WTC11 (cell line): Measurements from ENCODE around the gene SLFN14. TPM values are rescaled to one million over a fixed set of nuclear protein-coding genes. Genes with fewer than 3 reads are reported as not detected.

ENCODE experiments used
- ATAC-seq: fragments of 200-7000 bp; cut with Tn5 transposase; 2 replicates; pipeline ENCODE4 v1.10.0; 2021; ENCODE audit warnings: mild to moderate bottlenecking, moderate library complexity
- CTCF ChIA-PET: fragments of 300-600 bp; sonication (Branson Sonifier 250); formaldehyde crosslinking; loops from one replicate; lab custom pipeline; 2021; ENCODE audit warnings: antibody characterized with exemption; lab: Charles Lee
- POLR2A ChIA-PET: fragments of 350-600 bp; sonication (Branson Sonifier 250); formaldehyde crosslinking; loops from one replicate; lab custom pipeline; 2021; ENCODE audit warnings: antibody characterized with exemption; lab: Charles Lee
- DNase-seq: peaks from one replicate; pipeline ENCODE4 v3.0.0; 2021; ENCODE audit warnings: low spot score
- H3K27ac Mint-ChIP-seq: 2 replicates; pipeline ENCODE4 v1.8.0; 2021; ENCODE audit warnings: mixed read lengths
- H3K27me3 Mint-ChIP-seq: 2 replicates; pipeline ENCODE4 v1.8.0; 2021; ENCODE audit warnings: low read depth, mild to moderate bottlenecking, moderate library complexity, mixed read lengths
- H3K36me3 Mint-ChIP-seq: 2 replicates; pipeline ENCODE4 v1.8.0; 2021; ENCODE audit warnings: mixed read lengths
- H3K4me1 Mint-ChIP-seq: 2 replicates; pipeline ENCODE4 v1.8.0; 2022; ENCODE audit warnings: mixed read lengths
- H3K4me3 Mint-ChIP-seq: 2 replicates; pipeline ENCODE4 v1.8.0; 2021; ENCODE audit warnings: mild to moderate bottlenecking, moderate library complexity, mixed read lengths
- H3K9me3 Mint-ChIP-seq: 2 replicates; pipeline ENCODE4 v1.8.0; 2021; ENCODE audit warnings: mixed read lengths
- CBFB ChIP-seq: sonication (generic); formaldehyde crosslinking; IDR thresholded peaks from 2 replicates; pipeline ENCODE4 v1.8.1; 2022; ENCODE audit warnings: mild to moderate bottlenecking, low read depth, missing genetic modification reagents
- CREM ChIP-seq: sonication (generic); formaldehyde crosslinking; IDR thresholded peaks from 2 replicates; pipeline ENCODE4 v1.8.1; 2022; ENCODE audit warnings: mild to moderate bottlenecking, missing genetic modification reagents, moderate library complexity
- FOXP1 ChIP-seq: sonication (generic); formaldehyde crosslinking; IDR thresholded peaks from 2 replicates; pipeline ENCODE4 v1.8.0; 2022; ENCODE audit warnings: missing genetic modification reagents, mild to moderate bottlenecking, moderate library complexity, borderline replicate concordance
- GTF2I ChIP-seq: fragments of 250-450 bp; sonication (Bioruptor Pico); conservative IDR thresholded peaks from 2 replicates; pipeline ENCODE4 v1.4.0; 2021; ENCODE audit warnings: mild to moderate bottlenecking
- IRF1 ChIP-seq: sonication (generic); formaldehyde crosslinking; IDR thresholded peaks from 2 replicates; pipeline ENCODE4 v1.8.0; 2023; ENCODE audit warnings: missing genetic modification reagents
- MLX ChIP-seq: sonication (generic); formaldehyde crosslinking; IDR thresholded peaks from 2 replicates; pipeline ENCODE4 v1.8.1; 2023; ENCODE audit warnings: mild to moderate bottlenecking, missing genetic modification reagents, moderate library complexity
- MYBL2 ChIP-seq: sonication (generic); formaldehyde crosslinking; IDR thresholded peaks from 2 replicates; pipeline ENCODE4 v1.8.1; 2023; ENCODE audit warnings: mild to moderate bottlenecking, moderate library complexity, missing genetic modification reagents
- RELA ChIP-seq: sonication (generic); formaldehyde crosslinking; IDR thresholded peaks from 2 replicates; pipeline ENCODE4 v1.8.1; 2022; ENCODE audit warnings: missing genetic modification reagents, mild to moderate bottlenecking, borderline replicate concordance
- SP1 ChIP-seq: sonication (generic); formaldehyde crosslinking; conservative IDR thresholded peaks from 2 replicates; pipeline ENCODE4 v1.8.1; 2022; ENCODE audit warnings: missing genetic modification reagents
- TP53 ChIP-seq: sonication (generic); formaldehyde crosslinking; IDR thresholded peaks from 2 replicates; pipeline ENCODE4 v1.8.1; 2023; ENCODE audit warnings: mild to moderate bottlenecking, missing genetic modification reagents
- total RNA-seq: library from RNA; stranded (reverse); gene quantifications from 3 replicates; pipeline ENCODE4 v1.2.3, GENCODE V29; 2021
- TF ChIP-seq, protein P1 (sequence below): sonication (generic); formaldehyde crosslinking; IDR thresholded peaks from 2 replicates; pipeline ENCODE4 v1.8.1; 2022; ENCODE audit warnings: missing genetic modification reagents, borderline replicate concordance
- TF ChIP-seq, protein P2 (sequence below): fragments of 250-450 bp; sonication (Bioruptor Pico); IDR thresholded peaks from 2 replicates; pipeline ENCODE4 v1.9.0; 2021; ENCODE audit warnings: mild to moderate bottlenecking, borderline replicate concordance

Gene SLFN14
- total RNA-seq, 1 experiment from 2014 or later: not detected

GRCh38 chr17:35554668-35555067 lies 6.0 kb downstream of the SLFN14 start:
- POLR2A ChIA-PET: interaction anchor here (0.8 kb wide), 1 partner anchor 147 kb away, joined by 3 read pairs; no protein-coding TSS in a partner anchor
- Mint-ChIP-seq H3K36me3 (no peaks in the 10 kb centered on the region), H3K9me3 (no peaks in the 10 kb centered on the region), H3K27ac (no peak overlapping the region; the same call in 1 of the 2 replicates), H3K4me3 (no peak overlapping the region), H3K4me1 (peaks cover 11% of the 10 kb centered on the region), H3K27me3 (peaks cover 18% of the 10 kb centered on the region)
- ATAC-seq (no peak), DNase-seq (no peak)
- CTCF ChIA-PET: interaction anchor here (0.7 to 6.3 kb wide), 9 partner anchors 16 to 189 kb away, joined by 3 to 31 read pairs (median 3); partner anchors contain the start of gene SLFN12L
- TF ChIP-seq TP53 (no peak), FOXP1 (CRISPR knock-in tag) (no peak), CBFB (CRISPR knock-in tag) (no peak)
- TF ChIP-seq, protein P1, sequence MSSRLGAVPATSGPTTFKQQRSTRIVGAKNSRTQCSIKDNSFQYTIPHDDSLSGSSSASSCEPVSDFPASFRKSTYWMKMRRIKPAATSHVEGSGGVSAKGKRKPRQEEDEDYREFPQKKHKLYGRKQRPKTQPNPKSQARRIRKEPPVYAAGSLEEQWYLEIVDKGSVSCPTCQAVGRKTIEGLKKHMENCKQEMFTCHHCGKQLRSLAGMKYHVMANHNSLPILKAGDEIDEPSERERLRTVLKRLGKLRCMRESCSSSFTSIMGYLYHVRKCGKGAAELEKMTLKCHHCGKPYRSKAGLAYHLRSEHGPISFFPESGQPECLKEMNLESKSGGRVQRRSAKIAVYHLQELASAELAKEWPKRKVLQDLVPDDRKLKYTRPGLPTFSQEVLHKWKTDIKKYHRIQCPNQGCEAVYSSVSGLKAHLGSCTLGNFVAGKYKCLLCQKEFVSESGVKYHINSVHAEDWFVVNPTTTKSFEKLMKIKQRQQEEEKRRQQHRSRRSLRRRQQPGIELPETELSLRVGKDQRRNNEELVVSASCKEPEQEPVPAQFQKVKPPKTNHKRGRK (CRISPR knock-in tag): no peak

DNA sequence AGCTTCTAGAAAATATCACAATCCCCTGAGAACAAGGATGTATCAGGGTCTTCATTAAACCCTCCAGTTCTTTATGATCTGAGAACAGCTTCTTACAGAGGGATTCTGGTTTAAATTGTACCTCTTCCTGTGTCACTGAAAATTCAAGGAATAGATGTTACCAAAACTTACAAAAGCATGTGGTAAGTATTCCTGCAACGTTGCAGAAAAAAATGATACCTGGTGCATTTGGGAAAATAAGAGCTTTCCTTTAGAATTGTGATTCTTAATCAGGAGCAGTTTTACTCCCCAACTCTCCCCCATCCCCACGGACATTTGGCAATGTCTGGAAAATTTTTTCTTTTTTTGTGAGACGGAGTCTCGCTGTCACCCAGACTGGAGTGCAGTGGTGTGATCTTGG lies 7.3 kb downstream of the SLFN14 start:
- peaks cover 26% of the 10 kb centered on the region for H3K27me3 Mint-ChIP-seq
- no peak overlapping the region for H3K4me3 Mint-ChIP-seq
- ChIA-PET CTCF (interaction anchor here (1.2 to 6.3 kb wide), 3 partner anchors 15 to 194 kb away, joined by 3 to 31 read pairs (median 3); partner anchors contain the start of gene SLFN12L), POLR2A (interaction anchor here (1.0 kb wide), 1 partner anchor 26 kb away, joined by 3 read pairs; the partner anchor contains the start of gene PEX12)
- no peak for DNase-seq
- H3K27ac Mint-ChIP-seq: no peak overlapping the region
- peaks cover 11% of the 10 kb centered on the region for H3K4me1 Mint-ChIP-seq
- no peak for TF ChIP-seq CBFB (CRISPR knock-in tag)
- TF ChIP-seq GTF2I (CRISPR knock-in tag): no peak
- no peak for TF ChIP-seq SP1
- TF ChIP-seq MLX (CRISPR knock-in tag): no peak
- TF ChIP-seq FOXP1 (CRISPR knock-in tag): no peak
- TF ChIP-seq MYBL2: no peak
- TF ChIP-seq, protein P2, sequence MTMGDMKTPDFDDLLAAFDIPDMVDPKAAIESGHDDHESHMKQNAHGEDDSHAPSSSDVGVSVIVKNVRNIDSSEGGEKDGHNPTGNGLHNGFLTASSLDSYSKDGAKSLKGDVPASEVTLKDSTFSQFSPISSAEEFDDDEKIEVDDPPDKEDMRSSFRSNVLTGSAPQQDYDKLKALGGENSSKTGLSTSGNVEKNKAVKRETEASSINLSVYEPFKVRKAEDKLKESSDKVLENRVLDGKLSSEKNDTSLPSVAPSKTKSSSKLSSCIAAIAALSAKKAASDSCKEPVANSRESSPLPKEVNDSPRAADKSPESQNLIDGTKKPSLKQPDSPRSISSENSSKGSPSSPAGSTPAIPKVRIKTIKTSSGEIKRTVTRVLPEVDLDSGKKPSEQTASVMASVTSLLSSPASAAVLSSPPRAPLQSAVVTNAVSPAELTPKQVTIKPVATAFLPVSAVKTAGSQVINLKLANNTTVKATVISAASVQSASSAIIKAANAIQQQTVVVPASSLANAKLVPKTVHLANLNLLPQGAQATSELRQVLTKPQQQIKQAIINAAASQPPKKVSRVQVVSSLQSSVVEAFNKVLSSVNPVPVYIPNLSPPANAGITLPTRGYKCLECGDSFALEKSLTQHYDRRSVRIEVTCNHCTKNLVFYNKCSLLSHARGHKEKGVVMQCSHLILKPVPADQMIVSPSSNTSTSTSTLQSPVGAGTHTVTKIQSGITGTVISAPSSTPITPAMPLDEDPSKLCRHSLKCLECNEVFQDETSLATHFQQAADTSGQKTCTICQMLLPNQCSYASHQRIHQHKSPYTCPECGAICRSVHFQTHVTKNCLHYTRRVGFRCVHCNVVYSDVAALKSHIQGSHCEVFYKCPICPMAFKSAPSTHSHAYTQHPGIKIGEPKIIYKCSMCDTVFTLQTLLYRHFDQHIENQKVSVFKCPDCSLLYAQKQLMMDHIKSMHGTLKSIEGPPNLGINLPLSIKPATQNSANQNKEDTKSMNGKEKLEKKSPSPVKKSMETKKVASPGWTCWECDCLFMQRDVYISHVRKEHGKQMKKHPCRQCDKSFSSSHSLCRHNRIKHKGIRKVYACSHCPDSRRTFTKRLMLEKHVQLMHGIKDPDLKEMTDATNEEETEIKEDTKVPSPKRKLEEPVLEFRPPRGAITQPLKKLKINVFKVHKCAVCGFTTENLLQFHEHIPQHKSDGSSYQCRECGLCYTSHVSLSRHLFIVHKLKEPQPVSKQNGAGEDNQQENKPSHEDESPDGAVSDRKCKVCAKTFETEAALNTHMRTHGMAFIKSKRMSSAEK (CRISPR knock-in tag): no peak
- H3K36me3 Mint-ChIP-seq: no peaks in the 10 kb centered on the region
- no peak for ATAC-seq
- no peaks in the 10 kb centered on the region for H3K9me3 Mint-ChIP-seq

DNA sequence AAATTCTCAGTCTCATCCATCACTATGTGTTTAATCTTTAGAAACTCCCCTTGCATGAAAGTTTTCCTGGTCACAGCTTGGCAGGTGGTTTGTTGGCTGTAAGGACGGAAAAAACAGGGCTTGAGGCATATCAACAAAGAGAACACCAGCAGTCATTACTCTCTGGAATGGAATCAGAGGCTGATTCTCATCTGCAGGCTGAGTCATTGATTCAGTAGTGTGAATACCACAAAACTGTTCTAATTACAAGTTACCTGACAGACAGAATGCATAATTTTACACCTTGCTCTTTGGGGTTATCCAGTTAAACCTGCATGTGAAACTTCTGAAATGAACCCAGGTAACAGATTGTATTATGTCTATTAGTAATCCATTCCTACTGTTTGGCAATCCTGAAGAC lies 11.6 kb downstream of the SLFN14 start:
- ATAC-seq: no peak
- Mint-ChIP-seq H3K27me3 (peaks cover 34% of the 10 kb centered on the region), H3K36me3 (no peaks in the 10 kb centered on the region)
- CTCF ChIA-PET: interaction anchor here (1.3 to 6.3 kb wide), 2 partner anchors 10 to 198 kb away, joined by 4 to 31 read pairs; partner anchors contain the start of gene SLFN12L
- no peak for TF ChIP-seq IRF1
- no peak for TF ChIP-seq RELA
- TF ChIP-seq CREM (CRISPR knock-in tag): no peak
- TF ChIP-seq, all 79 proteins: peak for 0
- Mint-ChIP-seq H3K27ac (no peak overlapping the region), H3K4me3 (no peak overlapping the region), H3K4me1 (peaks cover 11% of the 10 kb centered on the region), H3K9me3 (no peaks in the 10 kb centered on the region)
- POLR2A ChIA-PET: no interaction called here
- DNase-seq: no peak
